ENCODE measurements around the gene SLC2A3. TPM values are rescaled to one million over a fixed set of nuclear protein-coding genes. Genes with fewer than 3 reads are reported as not detected.

Gene SLC2A3
- total and polyA plus RNA-seq, 9 of the 15 experiments (the other 6 are each of a cell fraction or from before 2014, with no cell fraction given) = 67.3 to 491 (median 104) TPM

DNA sequence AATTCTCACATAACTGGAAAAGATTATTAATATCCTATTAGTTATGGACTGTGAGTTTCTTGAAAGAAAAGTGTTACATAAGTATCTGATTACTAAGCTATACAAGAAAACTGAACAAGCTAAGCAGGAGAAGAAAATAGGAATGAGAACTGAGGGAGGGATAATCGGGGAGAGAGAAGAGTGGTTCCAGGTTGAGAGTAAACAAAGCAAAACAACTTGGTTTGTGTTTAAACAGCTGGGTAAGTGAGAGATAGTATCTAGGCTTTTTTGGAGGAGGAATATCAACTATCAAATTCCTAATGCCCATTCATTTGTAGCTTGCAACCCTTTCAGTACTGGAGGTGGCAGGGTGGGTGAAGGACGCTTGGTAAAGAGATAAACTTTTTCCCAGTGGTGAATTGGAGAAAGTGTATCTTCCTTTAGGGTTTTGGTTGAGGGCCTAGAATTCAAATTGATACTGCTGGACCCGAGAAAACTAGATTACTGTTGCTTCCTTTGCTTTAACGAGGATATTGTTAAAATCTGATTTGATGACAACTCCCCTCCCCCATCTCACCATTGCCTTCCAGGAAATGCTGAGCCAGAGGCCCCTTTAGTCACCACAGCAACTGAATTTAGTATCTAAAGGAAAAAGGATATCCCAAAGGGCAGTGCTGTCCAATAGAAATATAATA lies 2.0 kb upstream of the SLC2A3 start (continued):
- TF ChIP-seq YY1 (IDR thresholded peaks at IDR 0.05; ENCODE audit: borderline replicate concordance in 1 of 3, control insufficient read depth in 1 of 3, extremely low read depth in 1 of 3, insufficient read depth in 3 of 3, insufficient read length in 1 of 3, insufficient replicate concordance in 2 of 3, low read depth in 1 of 3, low read length in 2 of 3) = no peak
- no peak for TF ChIP-seq ATF1 (CRISPR knock-in tag; IDR thresholded peaks at IDR 0.05)
- no peak for TF ChIP-seq ATF1 (tag; IDR thresholded peaks at IDR 0.05)
- TF ChIP-seq STAT5A (IDR thresholded peaks at IDR 0.05; ENCODE audit: borderline replicate concordance, low read length) = peak; percentile 77
- TF ChIP-seq, protein P1, sequence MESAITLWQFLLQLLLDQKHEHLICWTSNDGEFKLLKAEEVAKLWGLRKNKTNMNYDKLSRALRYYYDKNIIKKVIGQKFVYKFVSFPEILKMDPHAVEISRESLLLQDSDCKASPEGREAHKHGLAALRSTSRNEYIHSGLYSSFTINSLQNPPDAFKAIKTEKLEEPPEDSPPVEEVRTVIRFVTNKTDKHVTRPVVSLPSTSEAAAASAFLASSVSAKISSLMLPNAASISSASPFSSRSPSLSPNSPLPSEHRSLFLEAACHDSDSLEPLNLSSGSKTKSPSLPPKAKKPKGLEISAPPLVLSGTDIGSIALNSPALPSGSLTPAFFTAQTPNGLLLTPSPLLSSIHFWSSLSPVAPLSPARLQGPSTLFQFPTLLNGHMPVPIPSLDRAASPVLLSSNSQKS (CRISPR knock-in tag; IDR thresholded peaks at IDR 0.05) = no peak
- no peak; the same call in 1 of the 2 replicates for TF ChIP-seq TEAD4 (IDR thresholded peaks at IDR 0.05; ENCODE audit: low read length)
- no peak for TF ChIP-seq TEAD4 (CRISPR knock-in tag; IDR thresholded peaks at IDR 0.05; ENCODE audit: borderline replicate concordance)
- no peak for TF ChIP-seq ELF4 (CRISPR knock-in tag; IDR thresholded peaks at IDR 0.05)
- no peak for TF ChIP-seq JUND (IDR thresholded peaks at IDR 0.05; ENCODE audit: borderline replicate concordance, low read depth, low read length)
- TF ChIP-seq JUND (tag; IDR thresholded peaks at IDR 0.05; ENCODE audit: borderline replicate concordance, low read depth, low read length) = peak; percentile 38; the same call in 1 of the 3 replicates
- peak; percentile 29 to 33; a peak in 1 of 4 replicates for TF ChIP-seq KDM1A (IDR thresholded peaks at IDR 0.05)
- TF ChIP-seq, protein P2, sequence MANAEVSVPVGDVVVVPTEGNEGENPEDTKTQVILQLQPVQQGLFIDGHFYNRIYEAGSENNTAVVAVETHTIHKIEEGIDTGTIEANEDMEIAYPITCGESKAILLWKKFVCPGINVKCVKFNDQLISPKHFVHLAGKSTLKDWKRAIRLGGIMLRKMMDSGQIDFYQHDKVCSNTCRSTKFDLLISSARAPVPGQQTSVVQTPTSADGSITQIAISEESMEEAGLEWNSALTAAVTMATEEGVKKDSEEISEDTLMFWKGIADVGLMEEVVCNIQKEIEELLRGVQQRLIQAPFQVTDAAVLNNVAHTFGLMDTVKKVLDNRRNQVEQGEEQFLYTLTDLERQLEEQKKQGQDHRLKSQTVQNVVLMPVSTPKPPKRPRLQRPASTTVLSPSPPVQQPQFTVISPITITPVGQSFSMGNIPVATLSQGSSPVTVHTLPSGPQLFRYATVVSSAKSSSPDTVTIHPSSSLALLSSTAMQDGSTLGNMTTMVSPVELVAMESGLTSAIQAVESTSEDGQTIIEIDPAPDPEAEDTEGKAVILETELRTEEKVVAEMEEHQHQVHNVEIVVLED (CRISPR knock-in tag; IDR thresholded peaks at IDR 0.05) = no peak
- TF ChIP-seq NFIC (IDR thresholded peaks at IDR 0.05) = no peak
- no peak for TF ChIP-seq ZNF696 (CRISPR knock-in tag; conservative IDR thresholded peaks at IDR 0.05)
- no peak for TF ChIP-seq POU5F1 (IDR thresholded peaks at IDR 0.05; ENCODE audit: borderline replicate concordance, low read depth, low read length, partially characterized antibody)
- TF ChIP-seq RCOR1 (IDR thresholded peaks at IDR 0.05; ENCODE audit: borderline replicate concordance in 1 of 2, low read depth in 2 of 2, low read length in 2 of 2) = peak in 1 of 2 experiments; percentile 50; a peak in 1 of 4 replicates
- TF ChIP-seq POLR2H (tag; IDR thresholded peaks at IDR 0.05; ENCODE audit: low read depth) = 0 out of 2 replicates have a peak, but pooled peaks have one; percentile 20
- TF ChIP-seq MEF2D (tag; conservative IDR thresholded peaks at IDR 0.05; ENCODE audit: low read depth) = no peak
- TF ChIP-seq FOXA3 (CRISPR knock-in tag; conservative IDR thresholded peaks at IDR 0.05 in 1 of 2, IDR thresholded peaks at IDR 0.05 in 1 of 2) = peak in 1 of 2 experiments; percentile 81; a peak in 2 of 4 replicates
- TF ChIP-seq, protein P3, sequence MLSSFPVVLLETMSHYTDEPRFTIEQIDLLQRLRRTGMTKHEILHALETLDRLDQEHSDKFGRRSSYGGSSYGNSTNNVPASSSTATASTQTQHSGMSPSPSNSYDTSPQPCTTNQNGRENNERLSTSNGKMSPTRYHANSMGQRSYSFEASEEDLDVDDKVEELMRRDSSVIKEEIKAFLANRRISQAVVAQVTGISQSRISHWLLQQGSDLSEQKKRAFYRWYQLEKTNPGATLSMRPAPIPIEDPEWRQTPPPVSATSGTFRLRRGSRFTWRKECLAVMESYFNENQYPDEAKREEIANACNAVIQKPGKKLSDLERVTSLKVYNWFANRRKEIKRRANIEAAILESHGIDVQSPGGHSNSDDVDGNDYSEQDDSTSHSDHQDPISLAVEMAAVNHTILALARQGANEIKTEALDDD (IDR thresholded peaks at IDR 0.05) = peak; percentile 72
- TF ChIP-seq, protein P4, sequence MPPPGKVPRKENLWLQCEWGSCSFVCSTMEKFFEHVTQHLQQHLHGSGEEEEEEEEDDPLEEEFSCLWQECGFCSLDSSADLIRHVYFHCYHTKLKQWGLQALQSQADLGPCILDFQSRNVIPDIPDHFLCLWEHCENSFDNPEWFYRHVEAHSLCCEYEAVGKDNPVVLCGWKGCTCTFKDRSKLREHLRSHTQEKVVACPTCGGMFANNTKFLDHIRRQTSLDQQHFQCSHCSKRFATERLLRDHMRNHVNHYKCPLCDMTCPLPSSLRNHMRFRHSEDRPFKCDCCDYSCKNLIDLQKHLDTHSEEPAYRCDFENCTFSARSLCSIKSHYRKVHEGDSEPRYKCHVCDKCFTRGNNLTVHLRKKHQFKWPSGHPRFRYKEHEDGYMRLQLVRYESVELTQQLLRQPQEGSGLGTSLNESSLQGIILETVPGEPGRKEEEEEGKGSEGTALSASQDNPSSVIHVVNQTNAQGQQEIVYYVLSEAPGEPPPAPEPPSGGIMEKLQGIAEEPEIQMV (tag; conservative IDR thresholded peaks at IDR 0.05; ENCODE audit: low read depth) = no peak

Data from K562 (cell line).